Endothelial cell of umbilical vein (primary cell): ENCODE measurements around the gene KMT2C. TPM values are rescaled to one million over a fixed set of nuclear protein-coding genes. Genes with fewer than 3 reads are reported as not detected.

ENCODE experiments used
- BruUV-seq: library from RNA; stranded (reverse); fragments of 400-500 nt; replicated peaks from 2 replicates; lab custom pipeline; 2021; lab: Mats Ljungman, UMichigan
- CTCF ChIA-PET: fragments of 300-600, 350-600 bp; sonication (Branson Sonifier 250); formaldehyde crosslinking; loops from one replicate; lab custom pipeline; 2021; ENCODE audit warnings: antibody characterized with exemption, inconsistent platforms; lab: Charles Lee
- POLR2A ChIA-PET: fragments of 300-600, 350-600 bp; sonication (Branson Sonifier 250); formaldehyde crosslinking; loops from one replicate; lab custom pipeline; 2021; ENCODE audit warnings: antibody characterized with exemption, inconsistent platforms; lab: Charles Lee
- DNase-seq: peaks from one replicate; pipeline ENCODE4 v3.0.0-alpha.2; 2011; ENCODE audit warnings: low read depth, low spot score
- FAIRE-seq: peaks from 2 replicates; lab custom pipeline; 2011; peaks lifted over from hg19 to GRCh38; lab: Jason Lieb, UNC
- H2AFZ ChIP-seq: 2 replicates; pipeline ENCODE4 v1.6.0; 2012; ENCODE audit warnings: low read depth, low read length, control low read depth, inconsistent platforms
- H3K27ac ChIP-seq: 2 replicates; pipeline ENCODE4 v1.5.1; 2011; ENCODE audit warnings: low read depth, mild to moderate bottlenecking, control low read depth, low read length, moderate library complexity; ENCODE audit not compliant: insufficient read depth
- H3K27me3 ChIP-seq, 2 experiments: 2 replicates each; pipeline versions ENCODE4 v1.6.0 to v1.6.1; 2011; ENCODE audit warnings: low read length in 2 of 2, mixed read lengths in 1 of 2; ENCODE audit not compliant: control insufficient read depth in 2 of 2, insufficient read depth in 2 of 2
- H3K36me3 ChIP-seq, 2 experiments: 2 replicates in 1 of 2; 3 replicates in 1 of 2; pipeline ENCODE4 v1.5.1; 2011; ENCODE audit warnings: low read length in 2 of 2, mild to moderate bottlenecking in 1 of 2, moderate library complexity in 1 of 2; ENCODE audit not compliant: control insufficient read depth in 2 of 2, insufficient read depth in 2 of 2; ENCODE audit errors: extremely low read depth in 1 of 2
- H3K4me1 ChIP-seq: 3 replicates; pipeline ENCODE4 v1.5.1; 2011; ENCODE audit warnings: mild to moderate bottlenecking, low read length; ENCODE audit not compliant: control insufficient read depth, insufficient read depth; ENCODE audit errors: extremely low read depth
- H3K4me2 ChIP-seq: 2 replicates; pipeline ENCODE4 v1.6.1; 2011; ENCODE audit warnings: low read length, control low read depth, mixed read lengths; ENCODE audit not compliant: insufficient read depth
- H3K4me3 ChIP-seq, 3 experiments: fragments of 200-600 bp in 1 of 3; sonication (generic), shearing (Covaris generic) in 1 of 3; replicated peaks in 1 of 3; 2 replicates each; pipeline ENCODE4 v1.5.1; 2011 to 2016; ENCODE audit warnings: control low read depth in 3 of 3, low read length in 3 of 3, mild to moderate bottlenecking in 2 of 3, inconsistent platforms in 1 of 3, low read depth in 1 of 3, moderate library complexity in 1 of 3; ENCODE audit not compliant: insufficient read depth in 1 of 3
- H3K79me2 ChIP-seq: 2 replicates; pipeline ENCODE4 v1.6.0; 2012; ENCODE audit warnings: low read length, inconsistent platforms; ENCODE audit not compliant: control insufficient read depth, insufficient read depth
- H3K9ac ChIP-seq: replicated peaks from 2 replicates; pipeline ENCODE3; 2011; ENCODE audit warnings: low read length, control low read depth; ENCODE audit not compliant: insufficient read depth; ENCODE audit errors: extremely low read depth
- H3K9me1 ChIP-seq: replicated peaks from 3 replicates; pipeline ENCODE4 v1.6.0; 2011; ENCODE audit warnings: mild to moderate bottlenecking, low read length; ENCODE audit not compliant: control insufficient read depth, insufficient read depth; ENCODE audit errors: extremely low read depth
- H3K9me3 ChIP-seq: replicated peaks from 2 replicates; pipeline ENCODE4 v1.5.1; 2012; ENCODE audit warnings: low read length, inconsistent platforms; ENCODE audit not compliant: control insufficient read depth, insufficient read depth
- H4K20me1 ChIP-seq: replicated peaks from 2 replicates; pipeline ENCODE3; 2011; ENCODE audit warnings: mild to moderate bottlenecking, low read length; ENCODE audit not compliant: control insufficient read depth, insufficient read depth; ENCODE audit errors: extremely low read depth
- EZH2 ChIP-seq: IDR thresholded peaks from 2 replicates; pipeline ENCODE4 v1.6.1; 2012; ENCODE audit warnings: borderline replicate concordance, low read depth, mild to moderate bottlenecking, moderate library complexity, low read length, inconsistent platforms; ENCODE audit not compliant: severe bottlenecking
- FOS ChIP-seq: IDR thresholded peaks from 2 replicates; pipeline ENCODE4 v1.6.1; 2011; ENCODE audit warnings: mild to moderate bottlenecking, low read length, moderate library complexity, borderline replicate concordance; ENCODE audit not compliant: insufficient read depth
- GATA2 ChIP-seq: IDR thresholded peaks from 2 replicates; pipeline ENCODE4 v1.7.0; 2011; ENCODE audit warnings: low read depth, mild to moderate bottlenecking, moderate library complexity, mixed read lengths, low read length; ENCODE audit not compliant: insufficient read length, insufficient read depth
- JUN ChIP-seq: IDR thresholded peaks from 2 replicates; pipeline ENCODE4 v1.6.1; 2011; ENCODE audit warnings: borderline replicate concordance, low read depth; ENCODE audit not compliant: insufficient read length, insufficient read depth
- MYC ChIP-seq: IDR thresholded peaks from one replicate; pipeline ENCODE4 v1.6.1; 2011; ENCODE audit warnings: mild to moderate bottlenecking, low read depth, low read length
- POLR2A ChIP-seq: IDR thresholded peaks from 2 replicates; pipeline ENCODE4 v1.6.1; 2012; ENCODE audit warnings: low read depth, mild to moderate bottlenecking, control low read depth, low read length
- POLR2AphosphoS5 ChIP-seq: IDR thresholded peaks from 2 replicates; pipeline ENCODE4 v1.6.1; 2012; ENCODE audit warnings: low read depth, mild to moderate bottlenecking, control low read depth, low read length, moderate library complexity; ENCODE audit not compliant: insufficient read depth
- dilution Hi-C: fragments of 300-500 bp; cut with MboI; formaldehyde crosslinking; loops from one replicate; pipeline ENCODE4 v1.15.0; 2019; ENCODE audit warnings: low sequenced_read_pairs; ENCODE audit not compliant: extremely low pct_ligation_motif_present
- intact Hi-C: fragments of 100-400 bp; cut with micrococcal nuclease; formaldehyde crosslinking; loops from one replicate; pipeline ENCODE4 v1.10.0; 2022
- polyA plus RNA-seq, 4 experiments: library from polyadenylated mRNA; depleted of rRNA in 3 of 4; stranded (reverse) in 3 of 4; unstranded in 1 of 4; fragments of >200 nt; gene quantifications; 2 replicates each; pipeline versions ENCODE4 v1.2.1 to v1.2.3, GENCODE V29; 2011 to 2012; ENCODE audit warnings: missing spikeins in 1 of 4
- total RNA-seq: library from RNA; stranded (reverse); gene quantifications from 2 replicates; pipeline ENCODE4 v1.2.3, GENCODE V29; 2021
- TF ChIP-seq, protein P1 (sequence below), 2 donors: IDR thresholded peaks; 1 replicate in 1 of 2; 2 replicates in 1 of 2; pipeline ENCODE4 v1.5.1; 2011; ENCODE audit warnings: low read length in 2 of 2, mild to moderate bottlenecking in 2 of 2, moderate library complexity in 2 of 2, control low read depth in 1 of 2, inconsistent platforms in 1 of 2, low read depth in 1 of 2; ENCODE audit not compliant: insufficient read depth in 1 of 2; ENCODE audit errors: extremely low read depth in 1 of 2
- TF ChIP-seq, protein P2 (sequence below): IDR thresholded peaks from 2 replicates; pipeline ENCODE4 v1.6.1; 2011; ENCODE audit not compliant: insufficient read depth, insufficient read length

The KMT2C gene
- total and polyA plus RNA-seq, 2 donors (not counting 3 experiments of a cell fraction or from before 2014, with no cell fraction given) = 8.0 to 53.7 TPM

DNA sequence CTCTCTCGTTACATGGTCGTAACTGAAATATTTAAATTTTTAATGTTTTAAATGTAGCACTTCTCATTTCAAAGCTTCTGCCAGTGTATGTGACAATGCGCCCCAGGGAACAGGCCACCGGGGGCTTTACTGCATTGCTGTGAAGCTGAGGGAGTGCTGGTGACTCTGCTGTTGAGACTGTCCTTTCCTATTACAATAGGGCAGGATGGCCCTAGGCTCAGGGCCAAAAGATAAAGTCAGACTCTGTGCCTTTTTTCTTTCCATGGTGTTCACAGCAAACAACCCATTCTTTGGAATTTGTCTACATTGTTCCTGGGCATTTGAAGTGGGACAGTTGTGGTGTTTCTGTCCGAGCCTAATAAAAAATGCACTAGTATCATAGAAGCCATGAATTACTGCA lies 303.0 kb downstream of the KMT2C start:
- no peak for FAIRE-seq
- no peak overlapping the region for H2AFZ ChIP-seq
- no TSS peak for BruUV-seq
- no peak overlapping the region for H3K4me3 ChIP-seq
- peaks cover 0 to 20% of the 10 kb centered on the region in 2 experiments for H3K36me3 ChIP-seq
- H3K9me3 ChIP-seq = no peaks in the 10 kb centered on the region
- peak; percentile 33 for DNase-seq
- no peaks in the 10 kb centered on the region for H3K27me3 ChIP-seq
- no peak overlapping the region for H3K9ac ChIP-seq
- no peaks in the 10 kb centered on the region for H4K20me1 ChIP-seq
- dilution Hi-C loops = no loop called here
- no peaks in the 10 kb centered on the region for H3K79me2 ChIP-seq
- intact Hi-C loops = loop anchor here (5.0 kb wide), 1 partner anchor 106 kb away; the partner anchor contains the start of gene GALNT11
- H3K27ac ChIP-seq = no peak overlapping the region
- H3K9me1 ChIP-seq = no peaks in the 10 kb centered on the region
- peaks cover 10% of the 10 kb centered on the region for H3K4me1 ChIP-seq
- POLR2A ChIA-PET = no interaction called here
- no peak overlapping the region for H3K4me2 ChIP-seq
- CTCF ChIA-PET = interaction anchor here (0.9 to 1.4 kb wide), 2 partner anchors 28 to 56 kb away, joined by 3 read pairs; no protein-coding TSS in a partner anchor
- no peak for TF ChIP-seq EZH2
- no peak for TF ChIP-seq FOS
- TF ChIP-seq JUN = no peak
- no peak for TF ChIP-seq MYC

DNA sequence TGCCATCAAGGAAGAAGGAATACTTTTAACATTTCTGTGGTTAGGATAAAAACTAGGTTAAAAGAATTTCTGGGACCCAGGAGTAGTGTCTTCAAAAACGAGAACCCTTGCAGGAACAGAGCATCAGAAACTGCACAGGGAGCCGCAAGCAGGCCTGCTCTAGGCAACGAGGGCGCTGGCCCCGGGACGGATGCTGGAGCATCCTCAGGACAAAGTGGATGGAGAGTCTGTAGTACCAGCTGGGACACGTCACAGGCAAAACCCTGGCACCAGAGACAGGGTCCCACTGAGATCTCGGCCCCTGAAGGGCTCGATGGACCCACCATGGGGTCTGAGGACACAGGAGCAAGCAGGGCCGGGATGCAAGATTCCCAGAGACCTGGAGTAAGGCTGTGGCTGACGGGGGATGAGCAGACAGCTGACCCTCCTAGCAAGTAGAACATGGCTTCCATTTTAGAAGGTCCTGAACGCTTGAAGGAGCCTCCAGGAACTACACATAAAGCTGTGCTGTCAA lies 303.8 kb downstream of the KMT2C start:
- H3K36me3 ChIP-seq = peaks cover 0 to 20% of the 10 kb centered on the region in 2 experiments
- BruUV-seq = no TSS peak
- H4K20me1 ChIP-seq = no peaks in the 10 kb centered on the region
- peaks cover 2% of the 10 kb centered on the region for H3K4me1 ChIP-seq
- no peak overlapping the region for H3K4me2 ChIP-seq
- intact Hi-C loops (loop anchor here (5.0 kb wide), 1 partner anchor 105 kb away; the partner anchor contains the start of gene GALNT11), dilution Hi-C loops (no loop called here)
- H3K27me3 ChIP-seq = no peaks in the 10 kb centered on the region
- no peak overlapping the region for H2AFZ ChIP-seq
- H3K79me2 ChIP-seq = no peaks in the 10 kb centered on the region
- no peak for FAIRE-seq
- ChIA-PET CTCF (interaction anchor here (1.4 kb wide), 1 partner anchor 55 kb away, joined by 3 read pairs; no protein-coding TSS in a partner anchor), POLR2A (no interaction called here)
- TF ChIP-seq EZH2 (no peak), MYC (no peak), POLR2A (no peak), JUN (no peak), FOS (no peak), GATA2 (no peak), POLR2AphosphoS5 (no peak)
- TF ChIP-seq, protein P1, sequence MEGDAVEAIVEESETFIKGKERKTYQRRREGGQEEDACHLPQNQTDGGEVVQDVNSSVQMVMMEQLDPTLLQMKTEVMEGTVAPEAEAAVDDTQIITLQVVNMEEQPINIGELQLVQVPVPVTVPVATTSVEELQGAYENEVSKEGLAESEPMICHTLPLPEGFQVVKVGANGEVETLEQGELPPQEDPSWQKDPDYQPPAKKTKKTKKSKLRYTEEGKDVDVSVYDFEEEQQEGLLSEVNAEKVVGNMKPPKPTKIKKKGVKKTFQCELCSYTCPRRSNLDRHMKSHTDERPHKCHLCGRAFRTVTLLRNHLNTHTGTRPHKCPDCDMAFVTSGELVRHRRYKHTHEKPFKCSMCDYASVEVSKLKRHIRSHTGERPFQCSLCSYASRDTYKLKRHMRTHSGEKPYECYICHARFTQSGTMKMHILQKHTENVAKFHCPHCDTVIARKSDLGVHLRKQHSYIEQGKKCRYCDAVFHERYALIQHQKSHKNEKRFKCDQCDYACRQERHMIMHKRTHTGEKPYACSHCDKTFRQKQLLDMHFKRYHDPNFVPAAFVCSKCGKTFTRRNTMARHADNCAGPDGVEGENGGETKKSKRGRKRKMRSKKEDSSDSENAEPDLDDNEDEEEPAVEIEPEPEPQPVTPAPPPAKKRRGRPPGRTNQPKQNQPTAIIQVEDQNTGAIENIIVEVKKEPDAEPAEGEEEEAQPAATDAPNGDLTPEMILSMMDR (IDR thresholded peaks at IDR 0.05; ENCODE audit: extremely low read depth in 1 of 2, insufficient read depth in 1 of 2, low read depth in 1 of 2, low read length in 2 of 2) = no peak
- TF ChIP-seq, protein P2, sequence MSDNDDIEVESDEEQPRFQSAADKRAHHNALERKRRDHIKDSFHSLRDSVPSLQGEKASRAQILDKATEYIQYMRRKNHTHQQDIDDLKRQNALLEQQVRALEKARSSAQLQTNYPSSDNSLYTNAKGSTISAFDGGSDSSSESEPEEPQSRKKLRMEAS = no peak
- no peak overlapping the region for H3K27ac ChIP-seq
- no peaks in the 10 kb centered on the region for H3K9me1 ChIP-seq
- H3K9me3 ChIP-seq = no peaks in the 10 kb centered on the region
- H3K4me3 ChIP-seq = no peak overlapping the region
- H3K9ac ChIP-seq = no peak overlapping the region
- DNase-seq = no peak
